HG03159 (cell line): ENCODE results near the gene ZSWIM8.
"Not testable (repeated sequence)": the region's sequence is repeated elsewhere in the genome, so short reads cannot be mapped to it uniquely, and the experiment has no call there.

Experiments
- ATAC-seq: cut with Tn5 transposase; IDR thresholded peaks from one replicate; pipeline ENCODE4 v1.9.1; 2021; ENCODE audit warnings: mild to moderate bottlenecking, moderate library complexity; ENCODE audit not compliant: unreplicated experiment

ZSWIM8 gene, protein sequence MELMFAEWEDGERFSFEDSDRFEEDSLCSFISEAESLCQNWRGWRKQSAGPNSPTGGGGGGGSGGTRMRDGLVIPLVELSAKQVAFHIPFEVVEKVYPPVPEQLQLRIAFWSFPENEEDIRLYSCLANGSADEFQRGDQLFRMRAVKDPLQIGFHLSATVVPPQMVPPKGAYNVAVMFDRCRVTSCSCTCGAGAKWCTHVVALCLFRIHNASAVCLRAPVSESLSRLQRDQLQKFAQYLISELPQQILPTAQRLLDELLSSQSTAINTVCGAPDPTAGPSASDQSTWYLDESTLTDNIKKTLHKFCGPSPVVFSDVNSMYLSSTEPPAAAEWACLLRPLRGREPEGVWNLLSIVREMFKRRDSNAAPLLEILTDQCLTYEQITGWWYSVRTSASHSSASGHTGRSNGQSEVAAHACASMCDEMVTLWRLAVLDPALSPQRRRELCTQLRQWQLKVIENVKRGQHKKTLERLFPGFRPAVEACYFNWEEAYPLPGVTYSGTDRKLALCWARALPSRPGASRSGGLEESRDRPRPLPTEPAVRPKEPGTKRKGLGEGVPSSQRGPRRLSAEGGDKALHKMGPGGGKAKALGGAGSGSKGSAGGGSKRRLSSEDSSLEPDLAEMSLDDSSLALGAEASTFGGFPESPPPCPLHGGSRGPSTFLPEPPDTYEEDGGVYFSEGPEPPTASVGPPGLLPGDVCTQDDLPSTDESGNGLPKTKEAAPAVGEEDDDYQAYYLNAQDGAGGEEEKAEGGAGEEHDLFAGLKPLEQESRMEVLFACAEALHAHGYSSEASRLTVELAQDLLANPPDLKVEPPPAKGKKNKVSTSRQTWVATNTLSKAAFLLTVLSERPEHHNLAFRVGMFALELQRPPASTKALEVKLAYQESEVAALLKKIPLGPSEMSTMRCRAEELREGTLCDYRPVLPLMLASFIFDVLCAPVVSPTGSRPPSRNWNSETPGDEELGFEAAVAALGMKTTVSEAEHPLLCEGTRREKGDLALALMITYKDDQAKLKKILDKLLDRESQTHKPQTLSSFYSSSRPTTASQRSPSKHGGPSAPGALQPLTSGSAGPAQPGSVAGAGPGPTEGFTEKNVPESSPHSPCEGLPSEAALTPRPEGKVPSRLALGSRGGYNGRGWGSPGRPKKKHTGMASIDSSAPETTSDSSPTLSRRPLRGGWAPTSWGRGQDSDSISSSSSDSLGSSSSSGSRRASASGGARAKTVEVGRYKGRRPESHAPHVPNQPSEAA (N-terminal part only)

DNA sequence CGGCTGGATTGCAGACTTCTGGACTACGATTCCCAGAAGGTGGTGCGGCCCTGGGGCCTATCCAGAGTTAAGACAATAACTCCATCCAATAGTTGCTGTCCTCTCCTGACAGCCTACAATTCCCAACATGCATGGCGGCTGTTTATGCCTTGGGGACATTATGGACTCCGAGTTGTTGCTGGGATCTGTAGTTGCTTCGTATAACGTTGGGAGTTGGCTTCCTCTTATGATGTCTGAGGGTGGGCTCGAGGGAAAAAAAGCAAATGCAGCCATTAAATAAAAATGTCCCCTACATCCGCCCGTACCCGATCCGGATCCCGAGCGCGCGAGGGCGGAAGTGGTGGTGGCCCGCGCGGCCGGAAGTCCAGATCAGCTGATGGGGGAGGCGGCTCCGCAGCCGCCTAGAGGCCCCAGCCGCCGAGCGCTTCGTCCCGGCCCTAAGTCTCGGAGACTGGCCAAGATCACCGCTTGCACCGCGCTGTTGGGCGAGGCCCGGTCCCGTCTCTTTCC, at the start of gene ZSWIM8:
ZSWIM8 (plus strand) TSS at position 396 of the 510 bp plus-strand sequence. CDS start 273 bp downstream, outside the sequence.
- ATAC-seq: peak; percentile 76

DNA sequence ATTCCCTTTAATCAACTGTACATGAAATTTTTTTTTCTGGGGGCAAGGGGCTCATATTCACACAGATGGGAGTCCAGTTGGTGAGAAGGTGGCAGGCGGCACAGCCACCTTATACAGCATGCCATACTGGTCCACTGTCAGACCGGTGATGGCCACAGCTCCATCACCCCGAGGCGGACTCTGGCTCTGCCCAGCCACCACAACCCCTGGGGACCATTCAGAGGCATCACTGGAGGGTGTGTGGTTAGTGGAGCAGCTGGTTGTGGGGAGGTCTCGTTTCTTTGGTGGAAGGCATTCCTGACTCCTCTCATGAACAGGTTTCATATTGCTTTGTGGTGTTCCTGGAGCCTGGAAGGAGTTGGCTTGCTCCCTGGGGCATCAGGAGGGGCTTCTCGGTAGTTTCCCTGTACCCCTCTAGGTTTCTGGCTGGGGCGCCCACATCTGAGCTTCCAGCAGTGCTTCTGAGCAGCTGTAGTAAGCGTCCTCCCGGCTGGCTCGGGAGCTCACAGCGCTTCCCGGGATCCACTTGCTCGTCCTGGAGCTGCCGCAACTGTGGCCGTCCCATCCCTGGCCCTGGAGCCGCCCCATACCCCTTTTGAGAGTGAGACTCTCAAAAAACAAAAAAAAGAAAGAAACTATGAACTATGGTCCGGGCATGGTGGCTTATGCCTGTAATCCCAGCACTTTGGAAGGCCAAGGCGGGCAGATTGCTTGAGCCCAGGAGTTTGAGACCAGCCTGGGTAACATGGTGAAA, 44.7 kb upstream of the ZSWIM8 start:
- ATAC-seq: not testable (repeated sequence)

- no peak for ATAC-seq
Measured at GRCh38 chr10:73742454-73742734, 43.0 kb upstream of the ZSWIM8 start.

- no peak for ATAC-seq
Measured at GRCh38 chr10:73743327-73743904, 42.0 kb upstream of the ZSWIM8 start.

GRCh38 chr10:73743905-73744663, 41.3 kb upstream of the ZSWIM8 start, which contains the start of gene SEC24C:
Gene SEC24C (plus strand): TSS chr10:73744372. CDS start chr10:73746833, 2,461 bp downstream.
- peak; percentile 80 for ATAC-seq

DNA sequence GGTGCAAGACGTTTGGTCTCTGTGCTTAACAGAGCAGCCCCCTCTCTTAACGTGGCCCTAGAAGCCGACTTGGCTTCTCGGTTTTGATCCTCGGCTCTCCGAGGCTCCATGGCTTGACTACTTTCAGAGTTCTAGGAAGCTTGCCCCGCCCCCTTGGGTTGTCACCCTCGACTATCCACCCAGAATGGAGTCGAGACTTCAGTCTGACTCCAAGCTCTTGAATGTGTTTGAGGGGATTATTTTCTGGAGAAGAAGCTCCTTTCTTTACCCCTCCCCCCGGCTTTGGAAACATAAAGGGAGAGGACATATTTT, 40.8 kb upstream of the ZSWIM8 start:
- peak; percentile 34 for ATAC-seq

DNA sequence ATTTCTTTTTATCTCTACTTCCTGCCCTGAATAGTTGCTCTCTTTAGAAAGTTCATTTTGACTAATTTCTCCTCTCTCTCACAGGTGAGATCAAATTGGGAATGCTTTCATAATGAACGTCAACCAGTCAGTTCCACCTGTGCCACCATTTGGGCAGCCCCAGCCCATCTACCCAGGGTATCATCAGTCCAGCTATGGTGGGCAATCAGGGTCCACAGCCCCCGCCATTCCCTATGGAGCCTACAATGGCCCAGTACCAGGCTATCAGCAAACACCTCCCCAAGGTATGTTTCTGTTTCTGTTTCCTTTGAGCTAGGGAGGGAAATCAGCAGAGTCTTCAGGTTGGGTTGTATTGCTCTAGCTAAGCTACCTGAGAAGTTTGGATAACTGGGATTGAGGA, 38.7 kb upstream of the ZSWIM8 start:
- ATAC-seq: no peak

- ATAC-seq: no peak
Measured at GRCh38 chr10:73750819-73751218, 34.6 kb upstream of the ZSWIM8 start.

- no peak for ATAC-seq
Measured at GRCh38 chr10:73756183-73756582, 29.2 kb upstream of the ZSWIM8 start.

- no peak for ATAC-seq
Measured at GRCh38 chr10:73758704-73759511, 26.5 kb upstream of the ZSWIM8 start.

GRCh38 chr10:73759512-73760115, 25.8 kb upstream of the ZSWIM8 start:
- no peak for ATAC-seq

- no peak for ATAC-seq
Measured at GRCh38 chr10:73761781-73762180, 23.6 kb upstream of the ZSWIM8 start.

- ATAC-seq: no peak
Measured at GRCh38 chr10:73762915-73763314, 22.5 kb upstream of the ZSWIM8 start.

DNA sequence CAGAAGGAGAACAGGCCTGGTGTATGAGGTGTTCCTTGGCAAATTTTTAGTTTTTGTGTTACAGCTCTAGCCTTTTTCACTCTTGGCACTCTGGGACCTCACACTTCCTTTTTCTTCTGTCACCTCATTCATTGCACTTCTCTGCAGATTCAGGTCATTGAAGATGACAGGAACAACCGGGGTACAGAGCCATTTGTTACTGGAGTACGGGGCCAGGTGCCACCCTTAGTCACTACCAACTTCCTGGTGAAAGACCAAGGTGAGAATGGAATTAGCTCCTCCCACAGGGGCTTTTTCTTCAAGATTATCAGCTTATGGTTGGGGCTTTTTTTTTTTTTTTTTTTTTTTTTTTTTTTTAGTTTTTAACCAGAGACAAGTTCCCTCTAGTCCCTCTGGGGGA, 22.1 kb upstream of the ZSWIM8 start:
- no peak for ATAC-seq

- ATAC-seq: no peak
Measured at GRCh38 chr10:73765066-73765465, 20.3 kb upstream of the ZSWIM8 start.

GRCh38 chr10:73768881-73769280, 16.5 kb upstream of the ZSWIM8 start:
- ATAC-seq: no peak

GRCh38 chr10:73769396-73769795, 16.0 kb upstream of the ZSWIM8 start:
- no peak for ATAC-seq

- ATAC-seq: peak; percentile 43
Measured at GRCh38 chr10:73771722-73772280, 13.6 kb upstream of the ZSWIM8 start.
